Psoas muscle (tissue), 8 donors: ENCODE measurements around the gene SLC4A3. TPM values are rescaled to one million over a fixed set of nuclear protein-coding genes. Genes with fewer than 3 reads are reported as not detected.
A peak's percentile ranks its signal among the peaks of the same experiment; 100 is the strongest.

Experiments used
- ATAC-seq, 4 donors: fragments of 200-7000 bp; cut with Tn5 transposase; one replicate each; pipeline ENCODE4 v1.9.1; 2020; ENCODE audit warnings: moderate library complexity in 3 of 4, mild to moderate bottlenecking in 2 of 4
- DNase-seq, 2 donors: peaks; one replicate each; pipeline ENCODE4 v3.0.0-alpha.2; 2020
- H3K27ac ChIP-seq: fragments of 200-600 bp; one replicate; pipeline ENCODE4 v1.8.0; 2022
- H3K27me3 ChIP-seq, 3 donors: fragments of 200-600 bp in 1 of 3; one replicate each; pipeline versions ENCODE4 v1.6.1 to v1.8.0; 2013 to 2022; ENCODE audit warnings: low read length in 2 of 3, mild to moderate bottlenecking in 2 of 3, moderate library complexity in 1 of 3; ENCODE audit not compliant: insufficient read depth in 3 of 3
- H3K36me3 ChIP-seq, 2 donors: fragments of 200-600 bp in 1 of 2; one replicate each; pipeline versions ENCODE4 v1.6.1 to v1.8.0; 2013 to 2022; ENCODE audit warnings: low read depth in 1 of 2, mild to moderate bottlenecking in 1 of 2, moderate library complexity in 1 of 2; ENCODE audit not compliant: insufficient read depth in 1 of 2
- H3K4me1 ChIP-seq: fragments of 200-600 bp; one replicate; pipeline ENCODE4 v1.8.0; 2022
- H3K4me3 ChIP-seq: fragments of 200-600 bp; one replicate; pipeline ENCODE4 v1.8.0; 2022; ENCODE audit warnings: mild to moderate bottlenecking
- H3K9me3 ChIP-seq: fragments of 200-600 bp; one replicate; pipeline ENCODE4 v1.8.0; 2022
- WGBS, 3 donors: extraction: QIAGEN DNeasy Blood & Tissue Kit; methylation state at CpG; one replicate each; pipeline versions ENCODE4 v1.1.6 to v1.1.7; 2013; 5-methylcytosine and 5-hydroxymethylcytosine counted together
- intact Hi-C, 2 donors: fragments of 100-400 bp; cut with DNase I; formaldehyde crosslinking; loops; one replicate each; pipeline versions ENCODE4 v1.11.0 to v1.14.2; 2022
- polyA plus RNA-seq, 3 donors: library from polyadenylated mRNA; stranded (reverse); fragments of 200-250 nt; gene quantifications; one replicate each; pipeline ENCODE4 v1.2.3, GENCODE V29; 2013
- total RNA-seq, 4 donors: library from RNA; stranded (reverse); fragmentation: NEBNext Ultra II Directional in 2 of 4; extraction: Animal tissue kit (Norgen Biotek cat#: 25700) in 2 of 4; gene quantifications; one replicate each; pipeline versions ENCODE4 v1.2.1 to v1.2.4, GENCODE V29; 2021 to 2023
- TF ChIP-seq, protein P1 (sequence below): fragments of 200-600 bp; IDR thresholded peaks from one replicate; pipeline ENCODE4 v1.8.0; 2022; ENCODE audit warnings: antibody characterized with exemption
- donor health status: healthy with polysubstance abuse.
- donor health status: DM: no; HTN: no; CAD: no; lungs with moderate emphysema.
- donor health status: Bipolar disorder and iron deficiency.
- donor health status: healthy.
- donor health status: DM: yes; HTN: yes; CAD: no.
- donor health status: DM: no; HTN: no; CAD: no.
- donor health status: DM: no; HTN: no; CAD: no.
- donor health status: DM: yes; HTN: yes; CAD: no.

The SLC4A3 gene
- total and polyA plus RNA-seq, 7 donors, result 0.40 to 1.4 (median 0.60) TPM

DNA sequence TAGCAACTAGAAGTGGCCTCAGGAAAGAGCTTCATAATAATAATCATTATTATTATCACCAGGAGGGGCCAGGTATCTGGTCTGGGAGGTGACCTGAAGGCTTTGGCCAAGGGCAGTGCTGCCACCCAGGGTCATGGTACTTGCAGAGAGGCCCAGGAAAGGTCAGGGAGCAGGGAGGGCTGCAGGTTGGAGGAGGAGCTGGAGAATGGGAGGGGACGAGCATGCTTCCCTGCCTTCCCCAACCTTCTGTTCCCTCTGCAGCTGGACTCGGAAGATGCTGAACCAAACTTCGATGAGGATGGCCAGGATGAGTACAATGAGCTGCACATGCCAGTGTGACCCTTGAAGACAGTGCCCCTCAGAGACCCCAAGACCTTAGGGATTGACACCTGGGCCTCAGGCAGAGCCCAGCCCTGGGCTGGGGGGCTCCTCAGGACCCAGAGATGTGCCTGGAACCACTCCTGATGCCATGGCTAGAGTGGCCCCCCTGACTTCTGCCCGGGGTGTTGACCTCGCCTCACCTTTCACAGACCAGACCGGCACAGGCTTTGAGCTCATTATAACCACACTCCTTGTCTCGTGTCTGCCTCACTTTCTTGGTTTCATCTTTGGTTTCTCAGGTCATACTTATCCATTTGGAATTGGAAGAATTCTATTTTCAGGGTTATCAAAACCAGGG, 14.1 kb downstream of the SLC4A3 start:
- DNase-seq (no peak), ATAC-seq (no peak)
- 69 to 84% (median 74%) methylated on average over 7 of the region's 7 CpGs for WGBS, 3 donors
- H3K36me3 ChIP-seq, result no peaks in the 10 kb centered on the region
- no peak overlapping the region for H3K27ac ChIP-seq
- peaks cover 16% of the 10 kb centered on the region for H3K4me1 ChIP-seq
- no peaks in the 10 kb centered on the region for H3K27me3 ChIP-seq
- no peaks in the 10 kb centered on the region for H3K9me3 ChIP-seq
- TF ChIP-seq, protein P1, sequence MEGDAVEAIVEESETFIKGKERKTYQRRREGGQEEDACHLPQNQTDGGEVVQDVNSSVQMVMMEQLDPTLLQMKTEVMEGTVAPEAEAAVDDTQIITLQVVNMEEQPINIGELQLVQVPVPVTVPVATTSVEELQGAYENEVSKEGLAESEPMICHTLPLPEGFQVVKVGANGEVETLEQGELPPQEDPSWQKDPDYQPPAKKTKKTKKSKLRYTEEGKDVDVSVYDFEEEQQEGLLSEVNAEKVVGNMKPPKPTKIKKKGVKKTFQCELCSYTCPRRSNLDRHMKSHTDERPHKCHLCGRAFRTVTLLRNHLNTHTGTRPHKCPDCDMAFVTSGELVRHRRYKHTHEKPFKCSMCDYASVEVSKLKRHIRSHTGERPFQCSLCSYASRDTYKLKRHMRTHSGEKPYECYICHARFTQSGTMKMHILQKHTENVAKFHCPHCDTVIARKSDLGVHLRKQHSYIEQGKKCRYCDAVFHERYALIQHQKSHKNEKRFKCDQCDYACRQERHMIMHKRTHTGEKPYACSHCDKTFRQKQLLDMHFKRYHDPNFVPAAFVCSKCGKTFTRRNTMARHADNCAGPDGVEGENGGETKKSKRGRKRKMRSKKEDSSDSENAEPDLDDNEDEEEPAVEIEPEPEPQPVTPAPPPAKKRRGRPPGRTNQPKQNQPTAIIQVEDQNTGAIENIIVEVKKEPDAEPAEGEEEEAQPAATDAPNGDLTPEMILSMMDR, result no peak
- H3K4me3 ChIP-seq, result no peak overlapping the region
- intact Hi-C loops, result loop anchor here (1.0 to 5.0 kb wide), 5 partner anchors 44 to 101 kb away; partner anchors contain the start of genes CHPF (in 1 of the 2) and STK11IP (in 1 of the 2)

- WGBS, 3 donors, result 59 to 72% (median 67%) methylated on average over 8 of the region's 8 CpGs
- peak in 1 of 2 donors; percentile 51 for DNase-seq
- ATAC-seq, result no peak
- Histone ChIP-seq H3K36me3 (no peaks in the 10 kb centered on the region), H3K27me3 (no peaks in the 10 kb centered on the region), H3K4me3 (no peak overlapping the region), H3K9me3 (no peaks in the 10 kb centered on the region), H3K4me1 (peaks cover 16% of the 10 kb centered on the region), H3K27ac (no peak overlapping the region)
- intact Hi-C loops, result loop anchor here (1.0 to 5.0 kb wide), 5 partner anchors 45 to 101 kb away; partner anchors contain the start of genes CHPF (in 1 of the 2) and STK11IP (in 1 of the 2)
- TF ChIP-seq, protein P1, result no peak
Observed at GRCh38 chr2:219642069-219642454, 14.6 kb downstream of the SLC4A3 start.

DNA sequence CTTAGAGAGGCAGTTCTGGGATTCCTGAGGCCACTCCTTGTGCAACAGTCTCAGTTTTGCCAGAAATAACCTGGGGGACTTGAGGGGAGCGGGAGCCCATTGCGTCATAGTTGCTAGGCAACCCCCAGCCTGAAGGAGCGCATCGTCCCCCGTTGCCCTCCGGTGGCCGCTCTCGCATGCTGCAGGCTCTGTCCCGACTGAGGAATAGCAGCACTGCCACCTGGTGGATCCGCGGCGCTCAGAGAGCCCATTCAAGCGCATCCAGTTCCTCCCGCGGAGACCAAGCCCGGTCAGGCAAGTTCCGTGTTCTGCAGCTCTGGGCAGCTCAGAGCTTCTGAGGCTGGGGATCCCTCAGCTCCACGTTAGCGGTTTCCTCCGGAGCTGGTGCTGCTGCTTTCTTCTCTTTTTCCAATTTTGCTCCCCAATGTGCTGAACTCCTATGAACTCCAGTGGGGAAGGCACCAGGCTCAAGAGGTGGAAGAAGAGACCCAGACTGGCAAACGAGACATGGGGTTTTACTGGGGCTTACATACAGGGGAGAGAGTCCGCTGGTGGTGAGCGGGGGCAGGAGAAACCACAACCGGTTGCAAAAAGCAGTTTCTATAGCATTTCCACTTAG, 15.1 kb downstream of the SLC4A3 start:
- intact Hi-C loops, result loop anchor here (1.0 to 5.0 kb wide), 5 partner anchors 45 to 102 kb away; partner anchors contain the start of genes CHPF (in 1 of the 2) and STK11IP (in 1 of the 2)
- no peak overlapping the region for H3K27ac ChIP-seq
- no peak overlapping the region for H3K4me3 ChIP-seq
- peaks cover 16% of the 10 kb centered on the region for H3K4me1 ChIP-seq
- H3K9me3 ChIP-seq, result no peaks in the 10 kb centered on the region
- no peaks in the 10 kb centered on the region for H3K36me3 ChIP-seq
- ATAC-seq, result peak; percentile 88 to 92 (median 90)
- WGBS, 3 donors, result 11 to 12% (median 11%) methylated on average over 24 of the region's 24 CpGs
- TF ChIP-seq, protein P1, result peak; percentile 98
- peak; percentile 97 to 98 for DNase-seq
- H3K27me3 ChIP-seq, result no peaks in the 10 kb centered on the region

- peaks cover 16% of the 10 kb centered on the region for H3K4me1 ChIP-seq
Observed at GRCh38 chr2:219643084-219643473, 15.6 kb downstream of the SLC4A3 start.

More at GRCh38 chr2:219643084-219643473, 15.6 kb downstream of the SLC4A3 start:
- ATAC-seq (no peak), DNase-seq (no peak)
- Histone ChIP-seq H3K27ac (no peak overlapping the region), H3K9me3 (no peaks in the 10 kb centered on the region), H3K36me3 (no peaks in the 10 kb centered on the region), H3K4me3 (no peak overlapping the region), H3K27me3 (no peaks in the 10 kb centered on the region)
- 72 to 73% (median 72%) methylated on average over 7 of the region's 7 CpGs for WGBS, 3 donors
- TF ChIP-seq, protein P1, result no peak
- intact Hi-C loops, result loop anchor here (2.0 to 5.0 kb wide), 4 partner anchors 44 to 102 kb away; partner anchors contain the start of gene CHPF (in 1 of the 2)
